Heart left ventricle (tissue), 13 donors: ENCODE results near the gene OR2AJ1.

Source experiments
- POLR2A ChIP-seq, 2 donors: fragments of 450-650 bp; IDR thresholded peaks; one replicate each; pipeline ENCODE4 v1.6.1; 2017; ENCODE audit warnings: antibody characterized with exemption in 2 of 2, mild to moderate bottlenecking in 2 of 2, moderate library complexity in 2 of 2
- TF ChIP-seq, protein P1 (sequence below), 12 donors: fragments of 200-600 bp; sonication (generic) in 4 of 12; IDR thresholded peaks; one replicate each; pipeline versions ENCODE4 v1.5.0 to v1.8.0; 2018 to 2022; ENCODE audit warnings: antibody characterized with exemption in 12 of 12, mild to moderate bottlenecking in 5 of 12
- donor health status: ischemic (EF 13 %, LVEDD 7.1; RV severe dilation, severe dysfunction).
- donor health status: DM: no; HTN: yes; CAD: no.
- donor health status: DM: no; HTN: no; CAD: no.
- donor health status: ischemic (EF 25% LVEDD 6.9; RV normal size, moderate dysfunction).
- donor health status: ischemic (EF 25% LVEDD 5.7; RV mildly dilated, moderate dysfunction).
- donor health status: ischemic (EF 35%, LVEDD 5.7; RV mildly dilated, moderate dysfunction).
- donor health status: nonischemic (EF 11% LVEDD 7.7; RV severe dilation, severe dysfunction).
- donor health status: DM: yes; HTN: yes; CAD: no.
- donor health status: PGD.
- donor health status: ischemic (EF 29% LVEDD 5.4; RV normal size, mild dysfunction).
- donor health status: nonischemic (EF 23%, LVEDD 6.1; RV moderate dilation, normal function).

DNA sequence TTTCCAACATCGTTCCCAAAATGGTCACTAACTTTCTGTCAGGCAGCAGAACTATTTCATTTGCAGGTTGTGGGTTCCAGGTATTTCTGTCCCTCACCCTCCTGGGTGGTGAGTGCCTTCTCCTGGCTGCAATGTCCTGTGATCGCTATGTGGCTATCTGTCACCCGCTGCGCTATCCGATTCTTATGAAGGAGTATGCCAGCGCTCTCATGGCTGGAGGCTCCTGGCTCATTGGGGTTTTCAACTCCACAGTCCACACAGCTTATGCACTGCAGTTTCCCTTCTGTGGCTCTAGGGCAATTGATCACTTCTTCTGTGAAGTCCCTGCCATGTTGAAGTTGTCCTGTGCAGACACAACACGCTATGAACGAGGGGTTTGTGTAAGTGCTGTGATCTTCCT, 9.3 kb downstream of the OR2AJ1 start:
- TF ChIP-seq, protein P1, sequence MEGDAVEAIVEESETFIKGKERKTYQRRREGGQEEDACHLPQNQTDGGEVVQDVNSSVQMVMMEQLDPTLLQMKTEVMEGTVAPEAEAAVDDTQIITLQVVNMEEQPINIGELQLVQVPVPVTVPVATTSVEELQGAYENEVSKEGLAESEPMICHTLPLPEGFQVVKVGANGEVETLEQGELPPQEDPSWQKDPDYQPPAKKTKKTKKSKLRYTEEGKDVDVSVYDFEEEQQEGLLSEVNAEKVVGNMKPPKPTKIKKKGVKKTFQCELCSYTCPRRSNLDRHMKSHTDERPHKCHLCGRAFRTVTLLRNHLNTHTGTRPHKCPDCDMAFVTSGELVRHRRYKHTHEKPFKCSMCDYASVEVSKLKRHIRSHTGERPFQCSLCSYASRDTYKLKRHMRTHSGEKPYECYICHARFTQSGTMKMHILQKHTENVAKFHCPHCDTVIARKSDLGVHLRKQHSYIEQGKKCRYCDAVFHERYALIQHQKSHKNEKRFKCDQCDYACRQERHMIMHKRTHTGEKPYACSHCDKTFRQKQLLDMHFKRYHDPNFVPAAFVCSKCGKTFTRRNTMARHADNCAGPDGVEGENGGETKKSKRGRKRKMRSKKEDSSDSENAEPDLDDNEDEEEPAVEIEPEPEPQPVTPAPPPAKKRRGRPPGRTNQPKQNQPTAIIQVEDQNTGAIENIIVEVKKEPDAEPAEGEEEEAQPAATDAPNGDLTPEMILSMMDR (IDR thresholded peaks at IDR 0.05) = no peak
- TF ChIP-seq POLR2A (IDR thresholded peaks at IDR 0.05) = no peak
